Measurements from ENCODE around the gene LPP.

LPP gene

GRCh38 chr3:188510366-188510765 lies 356.4 kb downstream of the LPP start:
- TF ChIP-seq EZH2 (IDR thresholded peaks at IDR 0.05) (no peak), POLR2AphosphoS5 (IDR thresholded peaks at IDR 0.05; ENCODE audit: borderline replicate concordance, low read depth, low read length) (no peak), FOXP2 (optimal IDR thresholded peaks at IDR 0.05; ENCODE audit: control extremely low read depth, extremely low read length, insufficient read depth) (no peak)
- Histone ChIP-seq H3K4me3 (no peak overlapping the region), H3K36me3 (ENCODE audit: insufficient read depth, low read length) (no peaks in the 10 kb centered on the region), H3K27ac (peak overlapping the region; percentile 86), H3K9me3 (ENCODE audit: low read depth, low read length) (no peaks in the 10 kb centered on the region), H3K9ac (ENCODE audit: insufficient read length) (no peak overlapping the region)
- no peak for DNase-seq (ENCODE audit: low read depth, low spot score)

GRCh38 chr3:188513662-188514328 lies 359.8 kb downstream of the LPP start:
- Histone ChIP-seq H3K9ac (ENCODE audit: insufficient read length) (no peak overlapping the region), H3K36me3 (ENCODE audit: insufficient read depth, low read length) (no peaks in the 10 kb centered on the region), H3K27ac (no peak overlapping the region), H3K4me3 (no peak overlapping the region), H3K9me3 (ENCODE audit: low read depth, low read length) (no peaks in the 10 kb centered on the region)
- TF ChIP-seq POLR2AphosphoS5 (IDR thresholded peaks at IDR 0.05; ENCODE audit: borderline replicate concordance, low read depth, low read length) (no peak), EZH2 (IDR thresholded peaks at IDR 0.05) (no peak), FOXP2 (optimal IDR thresholded peaks at IDR 0.05; ENCODE audit: control extremely low read depth, extremely low read length, insufficient read depth) (no peak)
- no peak for DNase-seq (ENCODE audit: low read depth, low spot score)

GRCh38 chr3:188516515-188516914 lies 362.6 kb downstream of the LPP start:
- Histone ChIP-seq H3K9ac (ENCODE audit: insufficient read length) (no peak overlapping the region), H3K9me3 (ENCODE audit: low read depth, low read length) (no peaks in the 10 kb centered on the region), H3K36me3 (ENCODE audit: insufficient read depth, low read length) (no peaks in the 10 kb centered on the region), H3K4me3 (no peak overlapping the region), H3K27ac (no peak overlapping the region)
- DNase-seq (ENCODE audit: low read depth, low spot score), result no peak
- no peak for TF ChIP-seq POLR2AphosphoS5 (IDR thresholded peaks at IDR 0.05; ENCODE audit: borderline replicate concordance, low read depth, low read length)
- no peak for TF ChIP-seq EZH2 (IDR thresholded peaks at IDR 0.05)

- Histone ChIP-seq H3K27ac (no peak overlapping the region), H3K36me3 (ENCODE audit: insufficient read depth, low read length) (no peaks in the 10 kb centered on the region), H3K9me3 (ENCODE audit: low read depth, low read length) (no peaks in the 10 kb centered on the region), H3K9ac (ENCODE audit: insufficient read length) (no peak overlapping the region), H3K4me3 (no peak overlapping the region)
- no peak for DNase-seq (ENCODE audit: low read depth, low spot score)
- TF ChIP-seq POLR2AphosphoS5 (IDR thresholded peaks at IDR 0.05; ENCODE audit: borderline replicate concordance, low read depth, low read length) (no peak), EZH2 (IDR thresholded peaks at IDR 0.05) (no peak), FOXP2 (optimal IDR thresholded peaks at IDR 0.05; ENCODE audit: control extremely low read depth, extremely low read length, insufficient read depth) (no peak)
Observed at GRCh38 chr3:188518416-188518815, 364.5 kb downstream of the LPP start.

- no peaks in the 10 kb centered on the region for H3K36me3 ChIP-seq (ENCODE audit: insufficient read depth, low read length)
- H3K4me3 ChIP-seq, result no peak overlapping the region
- no peak overlapping the region for H3K9ac ChIP-seq (ENCODE audit: insufficient read length)
- TF ChIP-seq POLR2AphosphoS5 (IDR thresholded peaks at IDR 0.05; ENCODE audit: borderline replicate concordance, low read depth, low read length), result no peak
- no peak for TF ChIP-seq FOXP2 (optimal IDR thresholded peaks at IDR 0.05; ENCODE audit: control extremely low read depth, extremely low read length, insufficient read depth)
- no peak for TF ChIP-seq EZH2 (IDR thresholded peaks at IDR 0.05)
- no peaks in the 10 kb centered on the region for H3K9me3 ChIP-seq (ENCODE audit: low read depth, low read length)
- no peak overlapping the region for H3K27ac ChIP-seq
- no peak for DNase-seq (ENCODE audit: low read depth, low spot score)
Observed at GRCh38 chr3:188518835-188519452, 365.0 kb downstream of the LPP start.

- Histone ChIP-seq H3K27ac (no peak overlapping the region), H3K9me3 (ENCODE audit: low read depth, low read length) (no peaks in the 10 kb centered on the region), H3K9ac (ENCODE audit: insufficient read length) (no peak overlapping the region), H3K4me3 (no peak overlapping the region), H3K36me3 (ENCODE audit: insufficient read depth, low read length) (no peaks in the 10 kb centered on the region)
- DNase-seq (ENCODE audit: low read depth, low spot score), result no peak
- TF ChIP-seq POLR2AphosphoS5 (IDR thresholded peaks at IDR 0.05; ENCODE audit: borderline replicate concordance, low read depth, low read length) (no peak), FOXP2 (optimal IDR thresholded peaks at IDR 0.05; ENCODE audit: control extremely low read depth, extremely low read length, insufficient read depth) (no peak), EZH2 (IDR thresholded peaks at IDR 0.05) (no peak)
Observed at GRCh38 chr3:188520466-188520865, 366.5 kb downstream of the LPP start.

GRCh38 chr3:188522115-188522514 lies 368.2 kb downstream of the LPP start:
- Histone ChIP-seq H3K36me3 (ENCODE audit: insufficient read depth, low read length) (no peaks in the 10 kb centered on the region), H3K9ac (ENCODE audit: insufficient read length) (no peak overlapping the region), H3K4me3 (no peak overlapping the region), H3K9me3 (ENCODE audit: low read depth, low read length) (no peaks in the 10 kb centered on the region), H3K27ac (no peak overlapping the region)
- DNase-seq (ENCODE audit: low read depth, low spot score), result no peak
- TF ChIP-seq EZH2 (IDR thresholded peaks at IDR 0.05), result no peak
- TF ChIP-seq FOXP2 (optimal IDR thresholded peaks at IDR 0.05; ENCODE audit: control extremely low read depth, extremely low read length, insufficient read depth), result no peak
- TF ChIP-seq POLR2AphosphoS5 (IDR thresholded peaks at IDR 0.05; ENCODE audit: borderline replicate concordance, low read depth, low read length), result no peak

- TF ChIP-seq POLR2AphosphoS5 (IDR thresholded peaks at IDR 0.05; ENCODE audit: borderline replicate concordance, low read depth, low read length) (no peak), FOXP2 (optimal IDR thresholded peaks at IDR 0.05; ENCODE audit: control extremely low read depth, extremely low read length, insufficient read depth) (no peak), EZH2 (IDR thresholded peaks at IDR 0.05) (no peak)
- no peak overlapping the region for H3K4me3 ChIP-seq
Observed at GRCh38 chr3:188523291-188523690, 369.3 kb downstream of the LPP start.

More at GRCh38 chr3:188523291-188523690, 369.3 kb downstream of the LPP start:
- Histone ChIP-seq H3K9me3 (ENCODE audit: low read depth, low read length) (no peaks in the 10 kb centered on the region), H3K36me3 (ENCODE audit: insufficient read depth, low read length) (no peaks in the 10 kb centered on the region), H3K9ac (ENCODE audit: insufficient read length) (no peak overlapping the region), H3K27ac (no peak overlapping the region)
- DNase-seq (ENCODE audit: low read depth, low spot score), result no peak

Measured in SK-N-MC (cell line).